ENCODE measurements around the gene ANKRD65.

DNA sequence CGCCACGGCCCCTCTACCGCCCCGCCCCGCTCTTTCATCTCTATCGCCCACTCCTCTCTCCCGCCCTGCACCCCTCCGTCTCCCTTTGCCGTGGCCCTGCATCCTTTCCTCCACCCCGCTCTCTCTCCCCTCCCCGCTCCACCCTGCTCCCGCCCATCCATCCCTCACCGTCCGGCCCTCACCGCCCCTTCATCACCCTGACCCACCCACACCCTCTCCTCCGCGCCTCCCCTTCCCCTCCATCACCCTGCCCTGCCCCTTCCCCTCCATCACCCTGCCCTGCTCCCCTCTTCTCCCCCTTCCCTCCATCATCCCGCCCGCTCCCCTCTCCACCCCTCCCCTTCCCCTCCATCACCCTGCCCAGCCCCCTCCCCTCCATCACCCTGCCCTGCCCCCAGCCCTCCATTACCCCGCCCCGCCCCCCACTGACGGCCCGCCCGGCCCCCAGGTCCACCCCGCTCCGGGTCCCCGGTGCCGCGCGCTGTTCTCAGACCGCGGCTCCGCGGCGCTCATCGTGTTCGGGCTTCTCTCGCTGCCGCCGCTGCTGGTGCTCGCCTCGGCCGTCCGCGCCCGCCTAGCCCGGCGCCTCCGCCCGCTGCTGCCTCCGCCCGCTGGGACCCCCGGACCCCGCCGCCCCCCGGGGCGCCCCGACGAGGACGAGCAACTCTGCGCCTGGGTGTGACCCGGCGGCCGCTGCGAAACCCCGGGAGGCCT lies 6.2 kb upstream of the ANKRD65 start:
- TF ChIP-seq, protein P1, sequence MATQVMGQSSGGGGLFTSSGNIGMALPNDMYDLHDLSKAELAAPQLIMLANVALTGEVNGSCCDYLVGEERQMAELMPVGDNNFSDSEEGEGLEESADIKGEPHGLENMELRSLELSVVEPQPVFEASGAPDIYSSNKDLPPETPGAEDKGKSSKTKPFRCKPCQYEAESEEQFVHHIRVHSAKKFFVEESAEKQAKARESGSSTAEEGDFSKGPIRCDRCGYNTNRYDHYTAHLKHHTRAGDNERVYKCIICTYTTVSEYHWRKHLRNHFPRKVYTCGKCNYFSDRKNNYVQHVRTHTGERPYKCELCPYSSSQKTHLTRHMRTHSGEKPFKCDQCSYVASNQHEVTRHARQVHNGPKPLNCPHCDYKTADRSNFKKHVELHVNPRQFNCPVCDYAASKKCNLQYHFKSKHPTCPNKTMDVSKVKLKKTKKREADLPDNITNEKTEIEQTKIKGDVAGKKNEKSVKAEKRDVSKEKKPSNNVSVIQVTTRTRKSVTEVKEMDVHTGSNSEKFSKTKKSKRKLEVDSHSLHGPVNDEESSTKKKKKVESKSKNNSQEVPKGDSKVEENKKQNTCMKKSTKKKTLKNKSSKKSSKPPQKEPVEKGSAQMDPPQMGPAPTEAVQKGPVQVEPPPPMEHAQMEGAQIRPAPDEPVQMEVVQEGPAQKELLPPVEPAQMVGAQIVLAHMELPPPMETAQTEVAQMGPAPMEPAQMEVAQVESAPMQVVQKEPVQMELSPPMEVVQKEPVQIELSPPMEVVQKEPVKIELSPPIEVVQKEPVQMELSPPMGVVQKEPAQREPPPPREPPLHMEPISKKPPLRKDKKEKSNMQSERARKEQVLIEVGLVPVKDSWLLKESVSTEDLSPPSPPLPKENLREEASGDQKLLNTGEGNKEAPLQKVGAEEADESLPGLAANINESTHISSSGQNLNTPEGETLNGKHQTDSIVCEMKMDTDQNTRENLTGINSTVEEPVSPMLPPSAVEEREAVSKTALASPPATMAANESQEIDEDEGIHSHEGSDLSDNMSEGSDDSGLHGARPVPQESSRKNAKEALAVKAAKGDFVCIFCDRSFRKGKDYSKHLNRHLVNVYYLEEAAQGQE (IDR thresholded peaks at IDR 0.05; ENCODE audit: insufficient read depth in 1 of 2, low read depth in 2 of 2, low read length in 2 of 2): no peak
- TF ChIP-seq POLR2AphosphoS5 (IDR thresholded peaks at IDR 0.05; ENCODE audit: low read depth, low read length) (no peak), TAF1 (IDR thresholded peaks at IDR 0.05; ENCODE audit: borderline replicate concordance, insufficient read depth, low read length) (no peak), SIN3A (IDR thresholded peaks at IDR 0.05; ENCODE audit: borderline replicate concordance, insufficient read depth, low read length) (no peak)

Data from PFSK-1 (cell line).